HepG2 (cell line): ENCODE measurements around the gene FGD2. TPM values are rescaled to one million over a fixed set of nuclear protein-coding genes. Genes with fewer than 3 reads are reported as not detected.

Experiments
- ASH2L ChIP-seq: fragments of 300-600, 200-600 bp; sonication (generic); IDR thresholded peaks from 2 replicates; pipeline ENCODE4 v1.7.0; 2017; ENCODE audit warnings: low read depth, mild to moderate bottlenecking, moderate library complexity, mixed read lengths, low read length; ENCODE audit not compliant: insufficient read length
- FOXA3 ChIP-seq: IDR thresholded peaks from 2 replicates; pipeline ENCODE4 v1.6.1; 2016; ENCODE audit warnings: missing genetic modification reagents, missing compliant biosample characterization
- GATA4 ChIP-seq: sonication (generic); IDR thresholded peaks from 2 replicates; pipeline ENCODE4 v1.6.1; 2016; ENCODE audit warnings: antibody characterized with exemption, low read depth, borderline replicate concordance
- GFI1 ChIP-seq: sonication (generic); formaldehyde crosslinking; IDR thresholded peaks from 2 replicates; pipeline ENCODE4 v1.5.0; 2020; ENCODE audit warnings: missing genetic modification reagents, mild to moderate bottlenecking, borderline replicate concordance
- MED1 ChIP-seq: sonication (generic); formaldehyde crosslinking; IDR thresholded peaks from 2 replicates; pipeline ENCODE4 v1.4.0; 2020; ENCODE audit warnings: missing genetic modification reagents
- PRMT3 ChIP-seq: sonication (generic); formaldehyde crosslinking; IDR thresholded peaks from 2 replicates; pipeline ENCODE4 v1.8.1; 2022; ENCODE audit warnings: low read depth, mild to moderate bottlenecking, moderate library complexity, missing genetic modification reagents, borderline replicate concordance
- RARG ChIP-seq: sonication (generic); formaldehyde crosslinking; IDR thresholded peaks from 2 replicates; pipeline ENCODE4 v1.4.0; 2020; ENCODE audit warnings: low read depth, mild to moderate bottlenecking, missing genetic modification reagents
- ZFP36L2 ChIP-seq: sonication (generic); formaldehyde crosslinking; IDR thresholded peaks from 2 replicates; pipeline ENCODE4 v1.4.0; 2020; ENCODE audit warnings: missing genetic modification reagents
- ZNF598 ChIP-seq: sonication (generic); formaldehyde crosslinking; IDR thresholded peaks from 2 replicates; pipeline ENCODE4 v1.5.1; 2020; ENCODE audit warnings: mild to moderate bottlenecking, missing genetic modification reagents, borderline replicate concordance
- ZNF629 ChIP-seq: sonication (generic); formaldehyde crosslinking; conservative IDR thresholded peaks from 2 replicates; pipeline ENCODE4 v1.5.0; 2020; ENCODE audit warnings: missing genetic modification reagents
- ZNF766 ChIP-seq: sonication (generic); formaldehyde crosslinking; IDR thresholded peaks from 2 replicates; pipeline ENCODE4 v1.5.0; 2020; ENCODE audit warnings: missing genetic modification reagents, borderline replicate concordance
- polyA plus RNA-seq, 8 experiments: library from polyadenylated mRNA; depleted of rRNA in 3 of 8; stranded (reverse) in 7 of 8; unstranded in 1 of 8; fragments of >200 nt; fragmentation: Illumina TruSeq in 4 of 8; extraction: Trizol in 4 of 8; gene quantifications; 2 replicates each; pipeline versions ENCODE4 v1.2.1 to v1.2.3, GENCODE V29; 2011 to 2016; ENCODE audit warnings: low read depth in 4 of 8, missing spikeins in 1 of 8, mixed read lengths in 1 of 8; ENCODE audit not compliant: insufficient read depth in 1 of 8
- total RNA-seq, 5 experiments: library from RNA; depleted of rRNA; stranded (reverse); fragments of >200 nt; fragmentation: Illumina TruSeq; extraction: Trizol; gene quantifications; 2 replicates each; pipeline ENCODE4 v1.2.3, GENCODE V29; 2016; ENCODE audit warnings: low read depth in 1 of 5
- TF ChIP-seq, protein P1 (sequence below): sonication (generic); formaldehyde crosslinking; IDR thresholded peaks from 2 replicates; pipeline ENCODE4 v1.5.1; 2020; ENCODE audit warnings: mild to moderate bottlenecking, missing genetic modification reagents, borderline replicate concordance
- TF ChIP-seq, protein P2 (sequence below): sonication (generic); formaldehyde crosslinking; IDR thresholded peaks from 2 replicates; pipeline ENCODE4 v1.5.0; 2020; ENCODE audit warnings: mild to moderate bottlenecking, missing genetic modification reagents, borderline replicate concordance
- TF ChIP-seq, protein P3 (sequence below): sonication (generic); formaldehyde crosslinking; IDR thresholded peaks from 2 replicates; pipeline ENCODE4 v1.4.0; 2020; ENCODE audit warnings: mild to moderate bottlenecking, missing genetic modification reagents
- TF ChIP-seq, protein P4 (sequence below): IDR thresholded peaks from 2 replicates; pipeline ENCODE4 v1.6.1; 2016
- TF ChIP-seq, protein P5 (sequence below): sonication (generic); formaldehyde crosslinking; IDR thresholded peaks from 2 replicates; pipeline ENCODE4 v1.5.0; 2020; ENCODE audit warnings: missing genetic modification reagents

FGD2 gene
- total and polyA plus RNA-seq, 2 of the 13 experiments (the other 11 are each of a cell fraction or from before 2014, with no cell fraction given), result not detected

DNA sequence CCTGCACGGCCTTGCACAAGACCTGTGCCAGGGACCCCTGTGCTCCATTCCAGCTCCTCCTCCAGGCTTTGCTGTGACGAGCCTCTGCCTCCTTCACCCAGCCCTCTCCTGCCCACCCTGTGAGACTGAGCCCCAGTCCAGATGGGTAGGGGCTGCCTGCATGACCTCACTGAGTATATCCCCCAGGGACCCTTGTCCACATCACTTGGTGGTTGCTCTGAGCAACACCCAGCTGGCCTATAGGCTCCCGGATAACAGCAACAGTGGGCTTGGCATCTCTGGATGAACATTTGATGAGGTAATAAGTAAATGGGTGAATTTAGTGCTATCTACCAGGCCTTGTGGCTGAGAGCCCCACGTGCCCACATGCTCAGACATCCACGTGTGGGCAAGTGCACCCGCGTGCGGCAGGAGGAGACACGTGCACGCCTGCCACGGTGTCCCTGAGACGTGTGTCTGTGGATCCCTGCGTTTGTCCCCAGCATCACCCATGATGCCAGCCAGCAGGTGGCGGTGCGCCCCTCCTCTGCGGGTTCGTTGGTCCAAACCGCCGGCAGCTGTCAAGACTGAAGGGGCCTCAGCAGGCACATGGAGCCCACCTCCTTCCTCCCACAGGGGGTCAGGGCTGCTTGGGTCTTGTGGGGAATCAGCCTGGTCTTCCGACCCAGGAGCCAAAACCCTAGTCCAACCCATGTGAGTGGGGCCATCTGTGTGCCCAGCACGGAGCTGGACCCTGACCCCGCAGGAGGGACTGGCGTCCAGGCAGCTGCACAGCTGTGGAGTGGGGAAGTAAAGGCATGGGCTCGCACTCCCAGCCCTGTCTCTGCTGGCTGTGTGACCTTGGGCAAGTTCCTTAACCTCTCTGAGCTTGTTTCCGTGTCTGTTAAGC, 45.9 kb downstream of the FGD2 start (continued):
- TF ChIP-seq FOXA3 (CRISPR knock-in tag) (peak; percentile 77), PRMT3 (no peak; the same call in 1 of the 2 replicates), ZNF766 (CRISPR knock-in tag) (0 out of 2 replicates have a peak, but pooled peaks have one; percentile 62), RARG (no peak), GATA4 (no peak), MED1 (peak; percentile 78), ASH2L (no peak), ZFP36L2 (no peak), ZNF598 (CRISPR knock-in tag) (no peak; the same call in 1 of the 2 replicates), GFI1 (CRISPR knock-in tag) (no peak; the same call in 1 of the 2 replicates), ZNF629 (CRISPR knock-in tag) (no peak; the same call in 1 of the 2 replicates)
- TF ChIP-seq, protein P1, sequence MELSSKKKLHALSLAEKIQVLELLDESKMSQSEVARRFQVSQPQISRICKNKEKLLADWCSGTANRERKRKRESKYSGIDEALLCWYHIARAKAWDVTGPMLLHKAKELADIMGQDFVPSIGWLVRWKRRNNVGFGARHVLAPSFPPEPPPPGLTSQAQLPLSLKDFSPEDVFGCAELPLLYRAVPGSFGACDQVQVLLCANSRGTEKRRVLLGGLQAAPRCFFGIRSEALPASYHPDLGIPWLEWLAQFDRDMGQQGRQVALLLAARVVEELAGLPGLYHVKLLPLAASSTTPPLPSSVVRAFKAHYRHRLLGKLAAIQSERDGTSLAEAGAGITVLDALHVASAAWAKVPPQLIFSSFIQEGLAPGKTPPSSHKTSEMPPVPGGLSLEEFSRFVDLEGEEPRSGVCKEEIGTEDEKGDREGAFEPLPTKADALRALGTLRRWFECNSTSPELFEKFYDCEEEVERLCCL (CRISPR knock-in tag), result no peak
- TF ChIP-seq, protein P2, sequence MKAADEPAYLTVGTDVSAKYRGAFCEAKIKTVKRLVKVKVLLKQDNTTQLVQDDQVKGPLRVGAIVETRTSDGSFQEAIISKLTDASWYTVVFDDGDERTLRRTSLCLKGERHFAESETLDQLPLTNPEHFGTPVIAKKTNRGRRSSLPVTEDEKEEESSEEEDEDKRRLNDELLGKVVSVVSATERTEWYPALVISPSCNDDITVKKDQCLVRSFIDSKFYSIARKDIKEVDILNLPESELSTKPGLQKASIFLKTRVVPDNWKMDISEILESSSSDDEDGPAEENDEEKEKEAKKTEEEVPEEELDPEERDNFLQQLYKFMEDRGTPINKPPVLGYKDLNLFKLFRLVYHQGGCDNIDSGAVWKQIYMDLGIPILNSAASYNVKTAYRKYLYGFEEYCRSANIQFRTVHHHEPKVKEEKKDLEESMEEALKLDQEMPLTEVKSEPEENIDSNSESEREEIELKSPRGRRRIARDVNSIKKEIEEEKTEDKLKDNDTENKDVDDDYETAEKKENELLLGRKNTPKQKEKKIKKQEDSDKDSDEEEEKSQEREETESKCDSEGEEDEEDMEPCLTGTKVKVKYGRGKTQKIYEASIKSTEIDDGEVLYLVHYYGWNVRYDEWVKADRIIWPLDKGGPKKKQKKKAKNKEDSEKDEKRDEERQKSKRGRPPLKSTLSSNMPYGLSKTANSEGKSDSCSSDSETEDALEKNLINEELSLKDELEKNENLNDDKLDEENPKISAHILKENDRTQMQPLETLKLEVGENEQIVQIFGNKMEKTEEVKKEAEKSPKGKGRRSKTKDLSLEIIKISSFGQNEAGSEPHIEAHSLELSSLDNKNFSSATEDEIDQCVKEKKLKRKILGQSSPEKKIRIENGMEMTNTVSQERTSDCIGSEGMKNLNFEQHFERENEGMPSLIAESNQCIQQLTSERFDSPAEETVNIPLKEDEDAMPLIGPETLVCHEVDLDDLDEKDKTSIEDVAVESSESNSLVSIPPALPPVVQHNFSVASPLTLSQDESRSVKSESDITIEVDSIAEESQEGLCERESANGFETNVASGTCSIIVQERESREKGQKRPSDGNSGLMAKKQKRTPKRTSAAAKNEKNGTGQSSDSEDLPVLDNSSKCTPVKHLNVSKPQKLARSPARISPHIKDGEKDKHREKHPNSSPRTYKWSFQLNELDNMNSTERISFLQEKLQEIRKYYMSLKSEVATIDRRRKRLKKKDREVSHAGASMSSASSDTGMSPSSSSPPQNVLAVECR (CRISPR knock-in tag), result peak; percentile 75; the same call in 1 of the 2 replicates
- TF ChIP-seq, protein P3, sequence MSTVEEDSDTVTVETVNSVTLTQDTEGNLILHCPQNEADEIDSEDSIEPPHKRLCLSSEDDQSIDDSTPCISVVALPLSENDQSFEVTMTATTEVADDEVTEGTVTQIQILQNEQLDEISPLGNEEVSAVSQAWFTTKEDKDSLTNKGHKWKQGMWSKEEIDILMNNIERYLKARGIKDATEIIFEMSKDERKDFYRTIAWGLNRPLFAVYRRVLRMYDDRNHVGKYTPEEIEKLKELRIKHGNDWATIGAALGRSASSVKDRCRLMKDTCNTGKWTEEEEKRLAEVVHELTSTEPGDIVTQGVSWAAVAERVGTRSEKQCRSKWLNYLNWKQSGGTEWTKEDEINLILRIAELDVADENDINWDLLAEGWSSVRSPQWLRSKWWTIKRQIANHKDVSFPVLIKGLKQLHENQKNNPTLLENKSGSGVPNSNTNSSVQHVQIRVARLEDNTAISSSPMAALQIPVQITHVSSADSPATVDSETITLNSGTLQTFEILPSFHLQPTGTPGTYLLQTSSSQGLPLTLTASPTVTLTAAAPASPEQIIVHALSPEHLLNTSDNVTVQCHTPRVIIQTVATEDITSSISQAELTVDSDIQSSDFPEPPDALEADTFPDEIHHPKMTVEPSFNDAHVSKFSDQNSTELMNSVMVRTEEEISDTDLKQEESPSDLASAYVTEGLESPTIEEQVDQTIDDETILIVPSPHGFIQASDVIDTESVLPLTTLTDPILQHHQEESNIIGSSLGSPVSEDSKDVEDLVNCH (CRISPR knock-in tag), result no peak
- TF ChIP-seq, protein P4, sequence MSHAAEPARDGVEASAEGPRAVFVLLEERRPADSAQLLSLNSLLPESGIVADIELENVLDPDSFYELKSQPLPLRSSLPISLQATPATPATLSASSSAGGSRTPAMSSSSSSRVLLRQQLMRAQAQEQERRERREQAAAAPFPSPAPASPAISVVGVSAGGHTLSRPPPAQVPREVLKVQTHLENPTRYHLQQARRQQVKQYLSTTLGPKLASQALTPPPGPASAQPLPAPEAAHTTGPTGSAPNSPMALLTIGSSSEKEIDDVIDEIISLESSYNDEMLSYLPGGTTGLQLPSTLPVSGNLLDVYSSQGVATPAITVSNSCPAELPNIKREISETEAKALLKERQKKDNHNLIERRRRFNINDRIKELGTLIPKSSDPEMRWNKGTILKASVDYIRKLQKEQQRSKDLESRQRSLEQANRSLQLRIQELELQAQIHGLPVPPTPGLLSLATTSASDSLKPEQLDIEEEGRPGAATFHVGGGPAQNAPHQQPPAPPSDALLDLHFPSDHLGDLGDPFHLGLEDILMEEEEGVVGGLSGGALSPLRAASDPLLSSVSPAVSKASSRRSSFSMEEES, result peak; percentile 69
- TF ChIP-seq, protein P5, sequence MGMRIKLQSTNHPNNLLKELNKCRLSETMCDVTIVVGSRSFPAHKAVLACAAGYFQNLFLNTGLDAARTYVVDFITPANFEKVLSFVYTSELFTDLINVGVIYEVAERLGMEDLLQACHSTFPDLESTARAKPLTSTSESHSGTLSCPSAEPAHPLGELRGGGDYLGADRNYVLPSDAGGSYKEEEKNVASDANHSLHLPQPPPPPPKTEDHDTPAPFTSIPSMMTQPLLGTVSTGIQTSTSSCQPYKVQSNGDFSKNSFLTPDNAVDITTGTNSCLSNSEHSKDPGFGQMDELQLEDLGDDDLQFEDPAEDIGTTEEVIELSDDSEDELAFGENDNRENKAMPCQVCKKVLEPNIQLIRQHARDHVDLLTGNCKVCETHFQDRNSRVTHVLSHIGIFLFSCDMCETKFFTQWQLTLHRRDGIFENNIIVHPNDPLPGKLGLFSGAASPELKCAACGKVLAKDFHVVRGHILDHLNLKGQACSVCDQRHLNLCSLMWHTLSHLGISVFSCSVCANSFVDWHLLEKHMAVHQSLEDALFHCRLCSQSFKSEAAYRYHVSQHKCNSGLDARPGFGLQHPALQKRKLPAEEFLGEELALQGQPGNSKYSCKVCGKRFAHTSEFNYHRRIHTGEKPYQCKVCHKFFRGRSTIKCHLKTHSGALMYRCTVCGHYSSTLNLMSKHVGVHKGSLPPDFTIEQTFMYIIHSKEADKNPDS (CRISPR knock-in tag), result no peak
